Endothelial cell of umbilical vein (primary cell): ENCODE results near the gene OPCML. TPM values are rescaled to one million over a fixed set of nuclear protein-coding genes. Genes with fewer than 3 reads are reported as not detected.

Experiments
- BruUV-seq: library from RNA; stranded (reverse); fragments of 400-500 nt; replicated peaks from 2 replicates; lab custom pipeline; 2021; lab: Mats Ljungman, UMichigan
- CTCF ChIA-PET: fragments of 300-600, 350-600 bp; sonication (Branson Sonifier 250); formaldehyde crosslinking; loops from one replicate; lab custom pipeline; 2021; ENCODE audit warnings: antibody characterized with exemption, inconsistent platforms; lab: Charles Lee
- POLR2A ChIA-PET: fragments of 300-600, 350-600 bp; sonication (Branson Sonifier 250); formaldehyde crosslinking; loops from one replicate; lab custom pipeline; 2021; ENCODE audit warnings: antibody characterized with exemption, inconsistent platforms; lab: Charles Lee
- DNase-seq: peaks from one replicate; pipeline ENCODE4 v3.0.0-alpha.2; 2011; ENCODE audit warnings: low read depth, low spot score
- FAIRE-seq: peaks from 2 replicates; lab custom pipeline; 2011; peaks lifted over from hg19 to GRCh38; lab: Jason Lieb, UNC
- H2AFZ ChIP-seq: 2 replicates; pipeline ENCODE4 v1.6.0; 2012; ENCODE audit warnings: low read depth, low read length, control low read depth, inconsistent platforms
- H3K27ac ChIP-seq: 2 replicates; pipeline ENCODE4 v1.5.1; 2011; ENCODE audit warnings: low read depth, mild to moderate bottlenecking, control low read depth, low read length, moderate library complexity; ENCODE audit not compliant: insufficient read depth
- H3K27me3 ChIP-seq, 2 experiments: 2 replicates each; pipeline versions ENCODE4 v1.6.0 to v1.6.1; 2011; ENCODE audit warnings: low read length in 2 of 2, mixed read lengths in 1 of 2; ENCODE audit not compliant: control insufficient read depth in 2 of 2, insufficient read depth in 2 of 2
- H3K36me3 ChIP-seq, 2 experiments: 2 replicates in 1 of 2; 3 replicates in 1 of 2; pipeline ENCODE4 v1.5.1; 2011; ENCODE audit warnings: low read length in 2 of 2, mild to moderate bottlenecking in 1 of 2, moderate library complexity in 1 of 2; ENCODE audit not compliant: control insufficient read depth in 2 of 2, insufficient read depth in 2 of 2; ENCODE audit errors: extremely low read depth in 1 of 2
- H3K4me1 ChIP-seq: 3 replicates; pipeline ENCODE4 v1.5.1; 2011; ENCODE audit warnings: mild to moderate bottlenecking, low read length; ENCODE audit not compliant: control insufficient read depth, insufficient read depth; ENCODE audit errors: extremely low read depth
- H3K4me2 ChIP-seq: 2 replicates; pipeline ENCODE4 v1.6.1; 2011; ENCODE audit warnings: low read length, control low read depth, mixed read lengths; ENCODE audit not compliant: insufficient read depth
- H3K4me3 ChIP-seq, 3 experiments: fragments of 200-600 bp in 1 of 3; sonication (generic), shearing (Covaris generic) in 1 of 3; replicated peaks in 1 of 3; 2 replicates each; pipeline ENCODE4 v1.5.1; 2011 to 2016; ENCODE audit warnings: control low read depth in 3 of 3, low read length in 3 of 3, mild to moderate bottlenecking in 2 of 3, inconsistent platforms in 1 of 3, low read depth in 1 of 3, moderate library complexity in 1 of 3; ENCODE audit not compliant: insufficient read depth in 1 of 3
- H3K79me2 ChIP-seq: 2 replicates; pipeline ENCODE4 v1.6.0; 2012; ENCODE audit warnings: low read length, inconsistent platforms; ENCODE audit not compliant: control insufficient read depth, insufficient read depth
- H3K9ac ChIP-seq: replicated peaks from 2 replicates; pipeline ENCODE3; 2011; ENCODE audit warnings: low read length, control low read depth; ENCODE audit not compliant: insufficient read depth; ENCODE audit errors: extremely low read depth
- H3K9me1 ChIP-seq: replicated peaks from 3 replicates; pipeline ENCODE4 v1.6.0; 2011; ENCODE audit warnings: mild to moderate bottlenecking, low read length; ENCODE audit not compliant: control insufficient read depth, insufficient read depth; ENCODE audit errors: extremely low read depth
- H3K9me3 ChIP-seq: replicated peaks from 2 replicates; pipeline ENCODE4 v1.5.1; 2012; ENCODE audit warnings: low read length, inconsistent platforms; ENCODE audit not compliant: control insufficient read depth, insufficient read depth
- H4K20me1 ChIP-seq: replicated peaks from 2 replicates; pipeline ENCODE3; 2011; ENCODE audit warnings: mild to moderate bottlenecking, low read length; ENCODE audit not compliant: control insufficient read depth, insufficient read depth; ENCODE audit errors: extremely low read depth
- EZH2 ChIP-seq: IDR thresholded peaks from 2 replicates; pipeline ENCODE4 v1.6.1; 2012; ENCODE audit warnings: borderline replicate concordance, low read depth, mild to moderate bottlenecking, moderate library complexity, low read length, inconsistent platforms; ENCODE audit not compliant: severe bottlenecking
- FOS ChIP-seq: IDR thresholded peaks from 2 replicates; pipeline ENCODE4 v1.6.1; 2011; ENCODE audit warnings: mild to moderate bottlenecking, low read length, moderate library complexity, borderline replicate concordance; ENCODE audit not compliant: insufficient read depth
- GATA2 ChIP-seq: IDR thresholded peaks from 2 replicates; pipeline ENCODE4 v1.7.0; 2011; ENCODE audit warnings: low read depth, mild to moderate bottlenecking, moderate library complexity, mixed read lengths, low read length; ENCODE audit not compliant: insufficient read length, insufficient read depth
- JUN ChIP-seq: IDR thresholded peaks from 2 replicates; pipeline ENCODE4 v1.6.1; 2011; ENCODE audit warnings: borderline replicate concordance, low read depth; ENCODE audit not compliant: insufficient read length, insufficient read depth
- MYC ChIP-seq: IDR thresholded peaks from one replicate; pipeline ENCODE4 v1.6.1; 2011; ENCODE audit warnings: mild to moderate bottlenecking, low read depth, low read length
- POLR2A ChIP-seq: IDR thresholded peaks from 2 replicates; pipeline ENCODE4 v1.6.1; 2012; ENCODE audit warnings: low read depth, mild to moderate bottlenecking, control low read depth, low read length
- POLR2AphosphoS5 ChIP-seq: IDR thresholded peaks from 2 replicates; pipeline ENCODE4 v1.6.1; 2012; ENCODE audit warnings: low read depth, mild to moderate bottlenecking, control low read depth, low read length, moderate library complexity; ENCODE audit not compliant: insufficient read depth
- dilution Hi-C: fragments of 300-500 bp; cut with MboI; formaldehyde crosslinking; loops from one replicate; pipeline ENCODE4 v1.15.0; 2019; ENCODE audit warnings: low sequenced_read_pairs; ENCODE audit not compliant: extremely low pct_ligation_motif_present
- intact Hi-C: fragments of 100-400 bp; cut with micrococcal nuclease; formaldehyde crosslinking; loops from one replicate; pipeline ENCODE4 v1.10.0; 2022
- polyA plus RNA-seq, 4 experiments: library from polyadenylated mRNA; depleted of rRNA in 3 of 4; stranded (reverse) in 3 of 4; unstranded in 1 of 4; fragments of >200 nt; gene quantifications; 2 replicates each; pipeline versions ENCODE4 v1.2.1 to v1.2.3, GENCODE V29; 2011 to 2012; ENCODE audit warnings: missing spikeins in 1 of 4
- total RNA-seq: library from RNA; stranded (reverse); gene quantifications from 2 replicates; pipeline ENCODE4 v1.2.3, GENCODE V29; 2021
- TF ChIP-seq, protein P1 (sequence below): IDR thresholded peaks from 2 replicates; pipeline ENCODE4 v1.6.1; 2011; ENCODE audit not compliant: insufficient read depth, insufficient read length
- TF ChIP-seq, protein P2 (sequence below), 2 donors: IDR thresholded peaks; 1 replicate in 1 of 2; 2 replicates in 1 of 2; pipeline ENCODE4 v1.5.1; 2011; ENCODE audit warnings: low read length in 2 of 2, mild to moderate bottlenecking in 2 of 2, moderate library complexity in 2 of 2, control low read depth in 1 of 2, inconsistent platforms in 1 of 2, low read depth in 1 of 2; ENCODE audit not compliant: insufficient read depth in 1 of 2; ENCODE audit errors: extremely low read depth in 1 of 2

Gene OPCML
- total and polyA plus RNA-seq, 2 donors (not counting 3 experiments of a cell fraction or from before 2014, with no cell fraction given) = not detected

DNA sequence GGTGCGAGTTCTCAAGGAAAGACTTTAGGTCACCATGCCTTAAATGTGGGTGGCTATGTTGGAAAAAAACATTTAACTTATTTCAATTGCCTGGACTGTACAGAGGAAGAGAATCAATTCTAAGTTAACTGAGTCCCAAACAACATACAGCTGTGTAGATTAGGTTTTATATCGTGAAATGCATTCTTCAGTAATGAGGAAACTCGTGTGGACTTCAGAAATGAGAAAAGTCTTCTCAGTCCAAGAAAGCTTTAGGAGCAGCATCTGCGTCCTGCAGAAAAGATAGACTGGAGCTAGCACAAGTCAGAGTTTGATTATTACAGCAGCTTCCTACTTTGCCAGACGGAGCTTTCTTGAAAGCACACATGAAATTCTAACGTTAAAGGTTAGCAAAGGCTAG is 673.0 kb downstream of the OPCML start:
- dilution Hi-C loops (no loop called here), intact Hi-C loops (no loop called here)
- no TSS peak for BruUV-seq
- ChIA-PET POLR2A (no interaction called here), CTCF (no interaction called here)
- H2AFZ ChIP-seq = no peak overlapping the region
- TF ChIP-seq POLR2AphosphoS5 (no peak), MYC (no peak), POLR2A (no peak), GATA2 (no peak), JUN (no peak), FOS (no peak), EZH2 (no peak)
- TF ChIP-seq, protein P1, sequence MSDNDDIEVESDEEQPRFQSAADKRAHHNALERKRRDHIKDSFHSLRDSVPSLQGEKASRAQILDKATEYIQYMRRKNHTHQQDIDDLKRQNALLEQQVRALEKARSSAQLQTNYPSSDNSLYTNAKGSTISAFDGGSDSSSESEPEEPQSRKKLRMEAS = no peak
- TF ChIP-seq, protein P2, sequence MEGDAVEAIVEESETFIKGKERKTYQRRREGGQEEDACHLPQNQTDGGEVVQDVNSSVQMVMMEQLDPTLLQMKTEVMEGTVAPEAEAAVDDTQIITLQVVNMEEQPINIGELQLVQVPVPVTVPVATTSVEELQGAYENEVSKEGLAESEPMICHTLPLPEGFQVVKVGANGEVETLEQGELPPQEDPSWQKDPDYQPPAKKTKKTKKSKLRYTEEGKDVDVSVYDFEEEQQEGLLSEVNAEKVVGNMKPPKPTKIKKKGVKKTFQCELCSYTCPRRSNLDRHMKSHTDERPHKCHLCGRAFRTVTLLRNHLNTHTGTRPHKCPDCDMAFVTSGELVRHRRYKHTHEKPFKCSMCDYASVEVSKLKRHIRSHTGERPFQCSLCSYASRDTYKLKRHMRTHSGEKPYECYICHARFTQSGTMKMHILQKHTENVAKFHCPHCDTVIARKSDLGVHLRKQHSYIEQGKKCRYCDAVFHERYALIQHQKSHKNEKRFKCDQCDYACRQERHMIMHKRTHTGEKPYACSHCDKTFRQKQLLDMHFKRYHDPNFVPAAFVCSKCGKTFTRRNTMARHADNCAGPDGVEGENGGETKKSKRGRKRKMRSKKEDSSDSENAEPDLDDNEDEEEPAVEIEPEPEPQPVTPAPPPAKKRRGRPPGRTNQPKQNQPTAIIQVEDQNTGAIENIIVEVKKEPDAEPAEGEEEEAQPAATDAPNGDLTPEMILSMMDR (IDR thresholded peaks at IDR 0.05; ENCODE audit: extremely low read depth in 1 of 2, insufficient read depth in 1 of 2, low read depth in 1 of 2, low read length in 2 of 2) = no peak
- no peak overlapping the region for H3K4me3 ChIP-seq
- no peak overlapping the region for H3K9ac ChIP-seq
- DNase-seq (no peak), FAIRE-seq (no peak)
- no peaks in the 10 kb centered on the region for H3K9me1 ChIP-seq
- H3K4me2 ChIP-seq = no peak overlapping the region
- no peaks in the 10 kb centered on the region for H3K4me1 ChIP-seq
- H3K27ac ChIP-seq = no peak overlapping the region
- no peaks in the 10 kb centered on the region for H3K79me2 ChIP-seq
- no peaks in the 10 kb centered on the region for H3K9me3 ChIP-seq
- H4K20me1 ChIP-seq = no peaks in the 10 kb centered on the region
- no peaks in the 10 kb centered on the region for H3K36me3 ChIP-seq
- no peaks in the 10 kb centered on the region for H3K27me3 ChIP-seq
